Raji (cell line): ENCODE data around the gene PXYLP1.

Experiments used
- POLR2A ChIP-seq: IDR thresholded peaks from 2 replicates; pipeline ENCODE4 v1.6.1; 2011; ENCODE audit warnings: low read depth, low read length, control low read depth; ENCODE audit not compliant: insufficient read depth

The PXYLP1 gene

DNA sequence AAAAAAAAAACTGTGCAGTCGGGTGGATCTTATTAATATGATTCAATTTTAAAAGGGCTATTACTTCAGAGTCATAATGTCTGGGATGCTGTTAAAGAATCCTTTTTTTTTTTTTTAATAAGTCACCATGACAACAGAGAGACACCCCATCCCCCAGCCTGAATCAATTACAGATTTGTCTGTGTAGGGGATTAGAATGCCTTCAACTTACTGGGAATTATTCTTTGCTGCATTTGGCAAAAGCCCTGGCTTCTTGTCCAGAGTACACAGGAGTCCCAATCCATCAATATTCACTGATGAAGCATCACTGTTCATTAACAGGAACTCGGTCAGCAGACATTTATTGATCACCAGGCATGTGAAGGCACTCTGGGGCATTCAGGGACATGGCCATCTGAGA, 12.7 kb upstream of the PXYLP1 start:
- no peak for TF ChIP-seq POLR2A

DNA sequence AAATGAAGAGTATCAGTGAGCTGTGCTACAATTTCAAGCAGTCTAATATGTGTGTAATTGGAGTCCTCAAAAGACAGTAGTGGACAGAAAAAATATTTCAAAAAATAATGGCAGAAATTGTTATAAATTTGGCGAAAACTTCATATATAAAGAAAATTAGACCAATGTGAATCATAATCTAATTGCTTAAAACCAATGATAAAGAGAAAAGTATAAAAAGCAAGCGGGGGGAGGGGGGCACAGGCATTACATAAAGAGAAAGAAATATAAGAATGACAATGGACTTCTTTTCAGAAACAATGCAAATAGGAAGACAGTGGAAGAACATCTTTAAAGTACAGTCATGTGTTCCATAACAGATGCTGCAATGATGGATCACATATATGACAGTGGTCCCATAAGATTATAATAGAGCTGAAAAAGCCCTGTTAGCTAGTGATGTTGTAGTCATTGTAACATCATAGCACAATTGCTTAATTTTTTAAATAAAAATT, 7.9 kb upstream of the PXYLP1 start:
- no peak for TF ChIP-seq POLR2A

DNA sequence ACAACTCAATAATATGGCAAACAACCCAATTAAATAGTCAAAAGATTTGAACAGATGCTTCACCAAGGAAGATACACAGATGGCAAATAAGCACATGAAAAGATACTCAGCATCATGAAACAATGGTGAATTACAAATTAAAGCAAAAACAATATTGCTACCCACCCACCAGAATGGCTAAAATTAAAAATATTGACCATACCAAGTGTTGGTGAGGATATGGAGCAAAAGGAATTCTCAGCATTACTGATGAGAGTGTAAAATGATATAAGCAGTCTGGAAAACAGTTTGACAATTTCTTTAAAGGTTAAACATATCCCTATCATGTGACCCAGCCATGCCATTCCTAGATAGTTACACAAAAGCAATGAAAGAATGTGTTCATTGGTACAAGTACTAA, 5.7 kb upstream of the PXYLP1 start:
- TF ChIP-seq POLR2A: no peak

DNA sequence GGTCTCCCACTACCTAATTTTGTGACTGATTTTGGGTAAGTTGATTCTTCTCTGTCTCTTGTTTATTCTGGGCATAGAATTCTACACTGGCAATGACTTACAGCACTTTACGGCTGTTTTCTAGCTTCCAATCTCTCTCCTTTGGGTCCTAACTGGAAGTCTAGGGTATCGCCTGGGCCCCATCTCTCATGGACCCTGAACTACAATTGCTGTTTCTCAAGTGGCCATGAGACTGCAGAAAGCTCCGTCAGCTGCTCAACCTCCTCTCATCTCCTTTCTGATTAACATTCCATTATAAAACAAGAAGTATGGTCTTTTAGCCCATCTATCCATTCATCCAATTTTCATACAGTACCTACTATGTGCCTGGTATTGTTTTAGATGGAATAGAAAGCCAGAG, 4.4 kb upstream of the PXYLP1 start:
- TF ChIP-seq POLR2A: no peak

DNA sequence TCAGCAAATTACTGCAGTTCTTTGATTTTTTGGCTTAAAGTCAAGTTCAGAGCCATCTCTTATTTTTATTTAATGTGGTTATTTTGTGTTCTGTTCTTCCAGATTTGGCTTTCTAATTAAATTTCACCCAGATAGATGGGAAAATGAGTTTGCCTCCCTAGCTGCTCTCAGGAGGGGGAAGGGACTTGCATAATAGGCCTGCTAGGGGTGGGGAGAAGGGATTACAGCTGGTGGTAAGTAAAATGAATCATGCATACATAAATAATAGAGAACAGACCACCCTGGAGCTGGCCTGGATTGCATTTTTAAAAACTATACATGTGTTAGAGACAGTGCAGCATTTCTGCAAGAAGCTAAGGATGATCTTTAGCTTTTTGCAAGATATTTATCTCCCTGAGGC, 3.9 kb upstream of the PXYLP1 start:
- TF ChIP-seq POLR2A: no peak

DNA sequence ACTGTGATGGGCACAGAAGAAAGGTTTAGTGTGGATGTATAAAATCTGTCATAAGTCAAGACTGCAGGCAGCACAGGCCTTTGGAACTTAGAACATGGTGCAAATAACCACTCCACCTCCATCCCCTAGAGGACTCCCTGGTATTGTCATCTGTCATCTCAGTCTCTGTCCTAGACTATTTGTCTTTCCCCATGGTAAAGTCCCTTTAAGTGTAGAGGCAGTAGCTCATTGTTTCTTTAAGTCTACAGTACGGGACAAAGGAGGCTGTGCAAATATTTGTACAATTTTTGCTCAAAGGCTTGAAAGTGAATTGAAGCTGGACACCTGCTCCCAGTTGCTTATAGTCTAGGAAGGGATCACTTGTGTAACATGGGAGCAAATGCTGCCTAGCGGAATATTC, 3.2 kb upstream of the PXYLP1 start:
- TF ChIP-seq POLR2A: no peak

DNA sequence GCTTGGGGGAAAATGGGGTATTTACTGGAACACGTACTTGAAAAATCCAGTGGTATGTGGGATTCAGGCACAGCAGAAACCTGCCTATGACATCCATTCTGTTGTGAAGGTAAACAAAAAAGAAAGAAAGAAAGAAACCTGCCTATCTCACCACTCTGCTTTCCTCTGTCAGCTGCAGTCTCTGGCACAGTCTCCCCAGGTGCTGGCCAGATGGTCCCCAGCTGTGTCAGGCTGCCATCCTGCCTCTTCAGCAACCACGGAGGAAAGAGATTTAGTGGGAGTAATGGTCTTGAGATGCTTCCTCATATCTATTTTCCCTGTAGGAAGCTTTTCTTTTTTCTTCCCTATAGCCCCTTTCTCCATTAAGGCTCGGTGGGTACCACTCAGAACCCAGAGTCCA, 2.5 kb upstream of the PXYLP1 start:
- TF ChIP-seq POLR2A: no peak

DNA sequence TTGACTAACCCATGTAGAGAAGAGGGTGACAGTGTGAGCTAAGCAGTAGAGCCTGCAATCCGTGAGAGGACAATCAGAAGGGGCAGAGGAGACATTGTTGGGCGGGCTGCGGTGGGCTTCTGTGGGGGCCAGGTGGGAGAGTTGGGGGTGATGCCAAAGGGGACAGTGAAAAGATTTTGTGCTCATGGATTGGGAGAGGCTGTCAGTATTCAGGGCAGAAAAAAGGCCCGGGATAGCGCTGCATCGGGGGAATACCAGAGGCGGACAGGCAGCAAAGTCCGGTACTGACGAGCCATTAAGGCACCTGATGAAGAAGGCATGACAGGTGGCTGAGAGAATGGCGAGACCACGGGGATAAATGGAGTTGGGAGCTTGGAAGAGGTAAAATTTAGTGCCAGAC, 1.3 kb upstream of the PXYLP1 start:
- TF ChIP-seq POLR2A: no peak

DNA sequence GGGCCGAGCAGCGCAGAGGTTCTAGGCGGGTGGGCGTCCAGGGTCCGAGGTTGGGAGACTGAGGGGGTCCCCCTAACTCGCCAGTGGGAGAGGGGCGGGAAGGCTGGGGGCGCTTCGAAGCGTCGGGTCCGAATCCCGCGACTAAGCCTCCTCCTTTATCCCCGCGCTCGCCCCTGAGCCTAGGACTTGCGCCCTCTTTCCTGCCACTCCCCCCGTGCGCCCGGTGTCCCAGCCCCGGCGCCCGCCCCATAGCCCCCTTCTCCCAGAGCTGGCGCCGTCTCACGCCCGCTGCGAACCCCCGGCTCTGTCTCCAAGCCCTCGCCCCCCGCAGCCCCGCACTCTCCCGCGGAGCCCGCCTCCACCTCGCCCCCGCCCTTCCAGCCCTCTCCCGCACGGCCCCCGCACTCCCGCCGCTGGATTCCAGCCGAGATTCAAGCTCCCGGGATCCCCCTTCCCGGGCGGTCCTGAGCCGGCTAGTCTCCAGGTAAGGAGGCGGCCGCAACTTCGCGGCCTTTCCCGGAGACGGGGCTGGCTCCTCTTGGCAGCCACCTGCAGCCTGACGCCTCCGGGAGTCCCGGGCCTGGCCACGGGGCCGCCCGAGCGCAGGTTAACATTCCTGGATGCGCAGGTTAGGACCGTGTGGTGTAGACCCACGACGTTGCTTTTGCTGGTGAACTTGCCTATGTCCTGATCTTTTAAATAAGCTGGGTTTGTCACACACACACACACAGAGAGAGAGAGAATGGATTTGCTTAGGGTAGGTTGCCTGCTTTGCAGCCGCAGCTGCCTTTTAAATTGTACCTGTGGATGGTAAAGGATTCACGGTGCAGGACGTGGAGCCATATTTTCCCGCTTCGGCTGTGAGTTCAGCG, 563 bp downstream of the PXYLP1 start:
- TF ChIP-seq POLR2A: no peak

DNA sequence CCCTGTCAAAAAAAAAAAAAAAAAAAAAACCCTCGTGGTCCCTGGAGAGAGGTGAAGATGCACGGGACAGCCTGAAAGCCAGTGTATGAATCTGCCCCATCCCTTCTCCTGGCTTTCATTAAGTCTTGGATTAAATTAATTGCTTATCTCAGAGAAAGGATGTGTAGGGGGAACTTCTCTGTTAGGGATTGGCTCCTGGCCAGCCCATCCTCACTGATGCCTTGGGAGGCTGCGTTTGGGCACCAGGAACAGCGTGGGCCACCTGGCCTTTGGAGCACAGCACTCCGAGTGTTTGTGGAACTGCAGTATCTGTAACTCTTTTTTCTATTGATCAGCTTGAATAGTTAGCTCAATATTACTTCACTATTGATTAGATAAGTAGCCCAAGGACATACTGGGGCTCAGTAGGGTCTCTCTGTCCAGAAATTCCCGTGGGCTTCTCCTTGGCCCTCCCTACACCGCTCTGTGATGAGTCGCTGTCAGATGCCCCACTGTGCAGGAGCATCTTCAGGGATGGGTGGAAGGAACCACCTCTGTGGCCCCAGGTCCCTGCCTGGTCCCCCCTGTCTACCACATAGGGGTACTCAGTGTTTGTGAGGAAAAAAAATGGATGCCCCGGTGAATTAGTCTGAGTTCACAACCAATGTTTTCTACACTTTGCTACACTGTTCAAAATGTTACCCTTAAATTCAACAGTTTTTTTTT, 2.0 kb downstream of the PXYLP1 start:
- no peak for TF ChIP-seq POLR2A

DNA sequence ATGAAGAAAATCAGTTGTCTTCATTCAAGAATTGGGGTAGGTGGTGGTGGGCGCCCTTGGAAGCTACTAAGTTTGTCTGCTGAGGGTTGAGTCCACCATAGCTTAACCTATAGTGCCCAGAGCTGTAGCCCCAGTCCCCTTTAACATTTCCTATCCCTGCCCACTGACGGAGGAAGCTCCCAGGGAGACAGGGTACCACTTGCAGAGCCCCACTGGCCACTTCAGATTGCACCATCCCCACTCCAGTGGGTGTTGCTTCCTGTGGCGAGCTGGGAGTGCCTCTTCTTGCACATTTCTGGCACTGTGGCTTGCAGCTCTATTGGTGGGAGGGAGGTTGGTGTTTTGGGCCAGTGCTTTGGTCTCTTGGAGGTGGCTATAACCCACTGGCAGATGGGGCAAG, 2.7 kb downstream of the PXYLP1 start:
- no peak for TF ChIP-seq POLR2A

DNA sequence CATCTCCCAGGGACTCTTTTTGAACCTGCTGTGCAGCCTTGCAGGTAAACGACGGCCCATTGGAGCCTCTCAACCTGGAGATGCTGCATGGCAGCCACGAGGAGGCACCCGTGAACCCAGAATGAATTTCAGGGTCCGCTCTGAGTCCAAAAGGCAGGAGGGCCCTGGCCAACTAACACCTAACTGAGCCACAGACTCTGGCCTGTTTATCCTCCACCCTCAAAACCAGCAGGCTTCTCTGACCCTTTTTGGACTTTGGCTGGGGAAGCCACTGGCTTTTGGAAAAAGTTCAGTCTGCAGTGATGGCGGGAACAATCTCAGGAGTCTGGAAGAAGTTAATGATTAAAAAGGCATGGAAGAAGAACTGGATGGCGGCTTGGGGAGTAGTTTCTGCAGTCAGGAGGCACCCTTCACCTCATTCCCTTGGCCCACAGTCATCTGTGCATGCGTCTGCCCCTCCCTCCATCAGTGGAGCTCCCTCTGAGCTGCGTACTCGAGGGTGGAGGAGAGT, 4.1 kb downstream of the PXYLP1 start:
- no peak for TF ChIP-seq POLR2A

DNA sequence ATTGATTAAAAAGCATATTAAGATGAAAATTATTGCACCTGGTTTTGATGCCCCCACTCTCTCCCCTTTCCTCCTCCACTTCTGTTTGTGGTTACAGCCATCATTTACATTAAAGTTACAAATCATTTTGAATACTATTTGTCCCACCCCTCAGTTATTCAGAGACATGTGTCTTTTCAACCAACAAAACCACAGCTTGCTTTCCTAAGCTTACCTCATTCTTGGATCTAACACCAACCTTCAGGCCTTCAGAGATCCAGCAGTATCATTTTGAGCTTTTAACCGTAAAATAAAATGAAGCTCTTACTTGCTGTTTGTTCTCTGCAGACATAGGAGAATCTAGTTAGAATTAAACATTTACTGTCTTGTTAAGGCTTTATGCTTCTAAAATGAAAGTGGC, 4.7 kb downstream of the PXYLP1 start:
- TF ChIP-seq POLR2A: no peak

DNA sequence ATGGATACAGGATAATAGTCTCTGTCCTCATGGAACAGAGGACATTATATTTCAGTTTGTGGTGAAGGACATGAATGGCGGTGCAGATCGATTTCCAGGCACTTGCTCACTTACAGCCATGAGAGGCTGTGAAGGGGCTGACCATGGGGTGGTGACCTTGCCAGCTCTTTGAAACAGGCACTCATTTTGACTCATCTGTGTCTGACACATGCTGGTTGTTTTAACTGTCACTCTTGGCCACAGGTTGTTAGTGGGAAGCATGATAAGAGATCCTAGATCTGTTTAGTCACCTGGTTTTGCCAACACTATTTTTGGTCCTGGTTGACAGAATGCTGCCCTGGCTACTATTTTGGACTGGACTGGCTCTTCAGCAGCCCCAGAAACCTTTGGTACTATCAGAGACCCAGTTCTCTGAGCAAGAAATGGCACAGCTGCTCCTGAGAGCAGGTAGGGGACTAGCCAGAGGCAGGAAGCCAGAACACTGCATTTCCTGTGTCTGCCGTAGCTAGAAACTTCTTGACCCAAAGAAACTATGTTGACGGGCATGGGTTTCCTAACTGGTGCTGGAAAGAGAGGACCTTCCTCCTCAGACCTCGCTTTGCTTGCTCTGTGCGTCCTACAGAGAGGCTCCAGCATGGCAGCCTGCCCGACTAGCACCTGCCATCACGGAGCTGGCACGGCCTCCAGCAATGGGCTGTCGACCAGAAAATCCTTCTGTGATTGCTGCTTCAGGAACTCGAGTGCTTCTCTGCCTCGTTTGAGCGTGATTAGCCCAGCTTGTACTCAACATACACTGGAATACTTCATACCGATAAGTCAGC, 6.3 kb downstream of the PXYLP1 start:
- TF ChIP-seq POLR2A: no peak
